Transverse colon (tissue), 4 donors: ENCODE measurements around the gene EDDM13. TPM values are rescaled to one million over a fixed set of nuclear protein-coding genes. Genes with fewer than 3 reads are reported as not detected.

Experiments
- DNase-seq: peaks from one replicate; pipeline ENCODE4 v3.0.0-alpha.2; 2019
- H3K27ac ChIP-seq, 4 donors: fragments of 200-600 bp; sonication (generic); 2 replicates each; pipeline ENCODE4 v1.5.1; 2016 to 2018; ENCODE audit warnings: inconsistent platforms in 4 of 4
- H3K27me3 ChIP-seq: fragments of 200-600 bp; sonication (generic); 2 replicates; pipeline ENCODE4 v1.5.1; 2017; ENCODE audit warnings: inconsistent platforms
- H3K36me3 ChIP-seq, 4 donors: fragments of 200-600 bp; sonication (generic); 2 replicates each; pipeline ENCODE4 v1.5.1; 2017 to 2019; ENCODE audit warnings: inconsistent platforms in 4 of 4
- H3K4me1 ChIP-seq, 4 donors: fragments of 200-600 bp; sonication (generic); 2 replicates each; pipeline ENCODE4 v1.5.1; 2017 to 2020; ENCODE audit warnings: inconsistent platforms in 4 of 4
- H3K4me3 ChIP-seq, 4 donors: fragments of 200-600 bp; sonication (generic); 1 replicate in 1 of 4; 2 replicates in 3 of 4; pipeline versions ENCODE4 v1.5.1 to v1.6.1; 2017 to 2019; ENCODE audit warnings: inconsistent platforms in 4 of 4
- H3K9me3 ChIP-seq, 2 donors: fragments of 200-600 bp; sonication (generic); 2 replicates each; pipeline ENCODE4 v1.5.1; 2017 to 2019; ENCODE audit warnings: inconsistent platforms in 2 of 2
- CTCF ChIP-seq, 5 experiments: fragments of 200-600 bp in 3 of 5; fragments of 450-650 bp in 2 of 5; sonication (generic) in 3 of 5; IDR thresholded peaks; 1 replicate in 2 of 5; 2 replicates in 3 of 5; pipeline ENCODE4 v1.5.1; 2016 to 2017; ENCODE audit warnings: antibody characterized with exemption in 5 of 5, inconsistent platforms in 3 of 5, mild to moderate bottlenecking in 2 of 5, moderate library complexity in 1 of 5
- EP300 ChIP-seq: sonication (generic); formaldehyde crosslinking; IDR thresholded peaks from one replicate; pipeline ENCODE4 v1.6.1; 2017; ENCODE audit warnings: antibody characterized with exemption, low read depth
- POLR2A ChIP-seq: fragments of 450-650 bp; IDR thresholded peaks from one replicate; pipeline ENCODE4 v1.6.1; 2016; ENCODE audit warnings: antibody characterized with exemption, mild to moderate bottlenecking, moderate library complexity
- POLR2AphosphoS5 ChIP-seq, 3 donors: sonication (generic); formaldehyde crosslinking; IDR thresholded peaks; one replicate each; pipeline ENCODE4 v1.6.1; 2016; ENCODE audit warnings: antibody characterized with exemption in 3 of 3
- WGBS, 2 donors: methylation state at CpG; one replicate each; pipeline ENCODE4 v1.1.5; 2018; ENCODE audit warnings: low coverage in 1 of 2; 5-methylcytosine and 5-hydroxymethylcytosine counted together
- in situ Hi-C, 4 donors: fragments of 200-750 bp; cut with MboI; loops; one replicate each; pipeline versions ENCODE4 v1.15.0 to v1.15.1; 2017; ENCODE audit warnings: low sequenced_read_pairs in 3 of 4, low pct_ligation_motif_present in 1 of 4, low pct_unique_long_range_greater_than_20kb in 1 of 4
- intact Hi-C: fragments of 100-400 bp; cut with DNase I; formaldehyde crosslinking; loops from one replicate; pipeline ENCODE4 v1.15.1; 2023; ENCODE audit warnings: low total_unique reads
- total RNA-seq, 4 donors: library from RNA; depleted of rRNA; stranded (reverse); fragments of >200 nt; gene quantifications; one replicate each; pipeline ENCODE4 v1.1.0, GENCODE V29; 2016

EDDM13 gene
- total RNA-seq, 4 donors from 2014 or later, result not detected

GRCh38 chr19:56273563-56274117 is 1.1 kb downstream of the EDDM13 start:
- in situ Hi-C loops (no loop called here), intact Hi-C loops (no loop called here)
- no peaks in the 10 kb centered on the region for H3K27me3 ChIP-seq
- H3K9me3 ChIP-seq, result no peaks in the 10 kb centered on the region
- no peak for DNase-seq
- H3K27ac ChIP-seq, result no peak overlapping the region
- H3K4me3 ChIP-seq, result no peak overlapping the region
- H3K4me1 ChIP-seq, result no peaks in the 10 kb centered on the region
- 52 to 56% methylated on average over 6 of the region's 6 CpGs for WGBS, 2 donors
- H3K36me3 ChIP-seq, result no peaks in the 10 kb centered on the region
- no peak for TF ChIP-seq POLR2AphosphoS5 (IDR thresholded peaks at IDR 0.05)
- TF ChIP-seq POLR2A, result no peak
- no peak for TF ChIP-seq CTCF (IDR thresholded peaks at IDR 0.05)
- no peak for TF ChIP-seq EP300

- DNase-seq, result no peak
- Histone ChIP-seq H3K27ac (no peak overlapping the region), H3K9me3 (no peaks in the 10 kb centered on the region), H3K4me3 (no peak overlapping the region), H3K4me1 (no peaks in the 10 kb centered on the region), H3K36me3 (no peaks in the 10 kb centered on the region), H3K27me3 (no peaks in the 10 kb centered on the region)
- WGBS, 2 donors, result 92 to 100% methylated on average over 3 to 4 of the region's 4 CpGs
- in situ Hi-C loops (no loop called here), intact Hi-C loops (no loop called here)
- TF ChIP-seq EP300 (no peak), POLR2AphosphoS5 (IDR thresholded peaks at IDR 0.05) (no peak), POLR2A (no peak), CTCF (IDR thresholded peaks at IDR 0.05) (no peak)
Observed at GRCh38 chr19:56282809-56283208, 10.3 kb downstream of the EDDM13 start.

DNA sequence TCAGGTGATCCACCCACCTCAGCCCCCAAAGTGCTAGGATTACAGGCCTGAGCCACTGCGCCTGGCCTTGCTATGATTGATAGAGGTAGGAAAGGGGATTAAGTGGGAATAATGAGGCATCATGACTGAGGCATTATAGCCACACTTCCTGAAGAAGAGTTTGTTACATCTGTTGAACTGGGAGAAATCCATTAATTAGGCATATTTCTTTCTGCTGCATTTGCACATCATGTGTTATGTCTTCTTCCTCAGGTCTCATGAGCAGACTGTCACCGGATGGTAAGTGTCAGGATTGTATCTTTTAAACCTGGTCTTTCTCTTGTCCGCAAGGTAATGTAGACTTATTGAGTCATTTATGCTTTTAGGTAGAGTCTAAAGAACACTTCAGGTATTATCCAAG is 12.2 kb downstream of the EDDM13 start:
- DNase-seq, result no peak
- H3K4me3 ChIP-seq, result no peak overlapping the region
- H3K4me1 ChIP-seq, result no peaks in the 10 kb centered on the region
- in situ Hi-C loops, result no loop called here
- no peak overlapping the region for H3K27ac ChIP-seq
- intact Hi-C loops, result no loop called here
- no peak for TF ChIP-seq POLR2A
- TF ChIP-seq EP300, result no peak
- TF ChIP-seq POLR2AphosphoS5 (IDR thresholded peaks at IDR 0.05), result no peak
- WGBS, 2 donors, result 93 to 100% methylated on average over 2 to 3 of the region's 3 CpGs
- H3K36me3 ChIP-seq, result no peaks in the 10 kb centered on the region
- H3K27me3 ChIP-seq, result no peaks in the 10 kb centered on the region
- no peaks in the 10 kb centered on the region for H3K9me3 ChIP-seq

DNA sequence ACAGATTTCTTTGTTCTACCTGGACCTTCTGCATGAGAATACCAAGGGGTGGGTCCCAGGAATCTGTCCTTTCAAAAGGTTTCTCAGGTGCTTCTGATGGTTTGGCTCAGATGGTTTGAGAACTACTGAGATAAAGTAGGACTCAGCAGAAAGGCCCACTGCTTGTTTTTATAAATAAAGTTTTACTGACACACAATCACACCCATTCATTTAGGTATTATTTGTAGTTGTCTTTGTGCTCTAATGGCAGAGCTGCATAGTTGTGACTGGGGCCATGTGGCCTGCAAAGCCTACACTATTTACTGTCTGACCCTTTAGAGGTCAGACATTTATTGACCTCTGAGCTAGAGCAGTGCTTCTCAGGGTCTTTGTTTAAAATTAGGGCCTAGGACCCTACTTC is 17.6 kb downstream of the EDDM13 start:
- in situ Hi-C loops (no loop called here), intact Hi-C loops (no loop called here)
- no peaks in the 10 kb centered on the region for H3K36me3 ChIP-seq
- H3K27me3 ChIP-seq, result no peaks in the 10 kb centered on the region
- H3K4me3 ChIP-seq, result no peak overlapping the region
- no peak for DNase-seq
- TF ChIP-seq CTCF (IDR thresholded peaks at IDR 0.05) (no peak), EP300 (no peak), POLR2AphosphoS5 (IDR thresholded peaks at IDR 0.05) (no peak), POLR2A (no peak)
- H3K27ac ChIP-seq, result no peak overlapping the region
- no peaks in the 10 kb centered on the region for H3K4me1 ChIP-seq
- H3K9me3 ChIP-seq, result no peaks in the 10 kb centered on the region

DNA sequence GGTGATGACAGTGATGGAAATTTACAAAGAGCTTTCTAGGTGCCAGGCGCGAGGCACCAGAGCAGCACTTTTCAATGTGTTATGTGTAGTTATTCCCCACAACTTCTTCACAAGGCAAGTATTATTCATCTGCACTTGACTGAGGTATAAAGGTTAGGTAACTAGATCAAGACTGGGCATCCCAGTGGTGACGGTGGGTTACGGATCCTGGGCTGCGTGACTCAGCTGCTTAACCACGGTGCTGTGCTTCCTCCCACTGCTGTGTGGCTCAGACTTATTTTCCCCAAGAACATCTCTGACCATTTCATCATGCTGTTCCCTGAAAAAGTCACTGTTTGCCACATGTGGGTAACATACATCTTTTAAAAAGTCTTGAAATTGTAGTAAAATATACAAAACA is 19.3 kb downstream of the EDDM13 start:
- intact Hi-C loops, result no loop called here
- WGBS, 2 donors, result 98 to 100% methylated on average over 4 to 6 of the region's 6 CpGs

More for the DNA sequence above, 19.3 kb downstream of the EDDM13 start:
- Histone ChIP-seq H3K36me3 (peaks cover 0 to 4% (median 0%) of the 10 kb centered on the region in 4 donors), H3K27me3 (no peaks in the 10 kb centered on the region), H3K27ac (no peak overlapping the region), H3K4me1 (no peaks in the 10 kb centered on the region), H3K9me3 (no peaks in the 10 kb centered on the region), H3K4me3 (no peak overlapping the region)
- TF ChIP-seq POLR2A (no peak), CTCF (IDR thresholded peaks at IDR 0.05) (no peak), POLR2AphosphoS5 (IDR thresholded peaks at IDR 0.05) (no peak), EP300 (no peak)
- in situ Hi-C loops, result no loop called here
- no peak for DNase-seq
